Mesenchymal stem cell (in vitro differentiated cells and primary cell): ENCODE results near the gene FREM1.

Source experiments
- DNase-seq: peaks from one replicate; pipeline ENCODE4 v3.0.0-alpha.2; 2013
- H2AFZ ChIP-seq: one replicate; pipeline ENCODE4 v1.6.1; 2013; ENCODE audit warnings: low read depth, mild to moderate bottlenecking, control low read depth, inconsistent platforms, low read length, moderate library complexity
- H2AK5ac ChIP-seq: 2 replicates; pipeline ENCODE4 v1.6.1; 2013; ENCODE audit warnings: low read length, moderate library complexity, mild to moderate bottlenecking, inconsistent platforms; ENCODE audit not compliant: severe bottlenecking
- H2BK120ac ChIP-seq: one replicate; pipeline ENCODE4 v1.6.1; 2013; ENCODE audit warnings: low read depth, mild to moderate bottlenecking, inconsistent platforms, low read length, moderate library complexity
- H2BK12ac ChIP-seq, 2 experiments: one replicate each; pipeline ENCODE4 v1.6.1; 2013; ENCODE audit warnings: inconsistent platforms in 2 of 2, low read length in 2 of 2, mild to moderate bottlenecking in 2 of 2, moderate library complexity in 2 of 2, control low read depth in 1 of 2
- H2BK15ac ChIP-seq: one replicate; pipeline ENCODE4 v1.6.1; 2013; ENCODE audit warnings: mild to moderate bottlenecking, low read depth, inconsistent platforms; ENCODE audit not compliant: poor library complexity, severe bottlenecking
- H2BK5ac ChIP-seq: 2 replicates; pipeline ENCODE4 v1.6.1; 2013; ENCODE audit warnings: low read depth, mild to moderate bottlenecking, low read length, control low read depth, inconsistent platforms; ENCODE audit not compliant: poor library complexity, severe bottlenecking
- H3K14ac ChIP-seq, 2 experiments: one replicate each; pipeline ENCODE4 v1.6.1; 2013; ENCODE audit warnings: inconsistent platforms in 2 of 2, low read length in 2 of 2, control low read depth in 1 of 2, mild to moderate bottlenecking in 1 of 2, moderate library complexity in 1 of 2
- H3K18ac ChIP-seq, 2 experiments: one replicate each; pipeline ENCODE4 v1.6.1; 2013; ENCODE audit warnings: inconsistent platforms in 2 of 2, low read length in 2 of 2, control low read depth in 1 of 2, low read depth in 1 of 2, mild to moderate bottlenecking in 1 of 2
- H3K23ac ChIP-seq, 2 experiments: one replicate each; pipeline ENCODE4 v1.6.1; 2013; ENCODE audit warnings: inconsistent platforms in 2 of 2, low read length in 2 of 2, mild to moderate bottlenecking in 2 of 2, moderate library complexity in 2 of 2, control low read depth in 1 of 2
- H3K27ac ChIP-seq: 2 replicates; pipeline ENCODE4 v1.5.1; 2013; ENCODE audit warnings: mild to moderate bottlenecking, moderate library complexity, low read length, control low read depth, inconsistent platforms; ENCODE audit not compliant: poor library complexity, severe bottlenecking
- H3K27me3 ChIP-seq, 2 experiments: 2 replicates each; pipeline versions ENCODE4 v1.6.1 to v1.7.0; 2013; ENCODE audit warnings: low read length in 2 of 2, mild to moderate bottlenecking in 2 of 2, moderate library complexity in 2 of 2, control low read depth in 1 of 2, inconsistent platforms in 1 of 2; ENCODE audit not compliant: control insufficient read depth in 1 of 2, insufficient read depth in 1 of 2
- H3K36me3 ChIP-seq, 2 experiments: 2 replicates each; pipeline versions ENCODE4 v1.6.1 to v1.7.0; 2013; ENCODE audit warnings: low read length in 2 of 2, control low read depth in 1 of 2, inconsistent platforms in 1 of 2, low read depth in 1 of 2, mild to moderate bottlenecking in 1 of 2; ENCODE audit not compliant: insufficient read depth in 2 of 2, control insufficient read depth in 1 of 2
- H3K4ac ChIP-seq, 2 experiments: one replicate each; pipeline ENCODE4 v1.6.1; 2013; ENCODE audit warnings: inconsistent platforms in 2 of 2, low read length in 2 of 2, mild to moderate bottlenecking in 2 of 2, moderate library complexity in 2 of 2, control low read depth in 1 of 2, low read depth in 1 of 2
- H3K4me1 ChIP-seq: 2 replicates; pipeline ENCODE4 v1.6.1; 2013; ENCODE audit warnings: low read depth, low read length, control low read depth; ENCODE audit not compliant: control insufficient read depth, insufficient read depth
- H3K4me2 ChIP-seq: 2 replicates; pipeline ENCODE4 v1.6.1; 2013; ENCODE audit warnings: low read length, mild to moderate bottlenecking, inconsistent platforms; ENCODE audit not compliant: poor library complexity, severe bottlenecking
- H3K4me3 ChIP-seq, 2 experiments: 2 replicates each; pipeline versions ENCODE4 v1.5.1 to v1.7.0; 2013; ENCODE audit warnings: low read length in 2 of 2, mild to moderate bottlenecking in 2 of 2, control low read depth in 1 of 2, low read depth in 1 of 2; ENCODE audit not compliant: insufficient read depth in 1 of 2
- H3K79me1 ChIP-seq: replicated peaks from 2 replicates; pipeline ENCODE4 v1.6.1; 2013; ENCODE audit warnings: mild to moderate bottlenecking, control low read depth, low read length, inconsistent platforms; ENCODE audit not compliant: poor library complexity, severe bottlenecking
- H3K9ac ChIP-seq: 2 replicates; pipeline ENCODE4 v1.7.0; 2013; ENCODE audit warnings: mild to moderate bottlenecking, low read length, moderate library complexity
- H3K9me3 ChIP-seq: 2 replicates; pipeline ENCODE4 v1.7.0; 2013; ENCODE audit warnings: mild to moderate bottlenecking, low read length; ENCODE audit not compliant: control insufficient read depth
- H4K8ac ChIP-seq: one replicate; pipeline ENCODE4 v1.6.1; 2013; ENCODE audit warnings: inconsistent platforms, mild to moderate bottlenecking, low read length, moderate library complexity
- H4K91ac ChIP-seq: one replicate; pipeline ENCODE4 v1.6.1; 2013; ENCODE audit warnings: mild to moderate bottlenecking, low read length, inconsistent platforms
- WGBS: methylation state at CpG from one replicate; pipeline ENCODE4 v1.1.7; 2013; ENCODE audit warnings: mixed read lengths; 5-methylcytosine and 5-hydroxymethylcytosine counted together

The FREM1 gene

GRCh38 chr9:14769230-14769571, 141.0 kb downstream of the FREM1 start:
- no peak overlapping the region for H3K27ac ChIP-seq
- no peak overlapping the region for H3K14ac ChIP-seq
- no peak overlapping the region for H4K91ac ChIP-seq
- no peak overlapping the region for H3K4me3 ChIP-seq
- no peak overlapping the region for H3K4me2 ChIP-seq
- no peak overlapping the region for H2BK120ac ChIP-seq
- H2AFZ ChIP-seq, result no peak overlapping the region
- DNase-seq, result no peak
- no peaks in the 10 kb centered on the region for H3K79me1 ChIP-seq
- H3K27me3 ChIP-seq, result no peaks in the 10 kb centered on the region
- H4K8ac ChIP-seq, result no peak overlapping the region
- H2AK5ac ChIP-seq, result no peak overlapping the region
- WGBS, result 29% methylated on average over 1 of the region's 3 CpGs
- no peak overlapping the region for H2BK15ac ChIP-seq
- no peaks in the 10 kb centered on the region for H3K4me1 ChIP-seq
- H3K36me3 ChIP-seq, result no peaks in the 10 kb centered on the region
- no peak overlapping the region for H3K9ac ChIP-seq
- H3K23ac ChIP-seq, result no peak overlapping the region
- no peak overlapping the region for H3K4ac ChIP-seq
- H3K9me3 ChIP-seq, result no peaks in the 10 kb centered on the region
- H3K18ac ChIP-seq, result no peak overlapping the region
- no peak overlapping the region for H2BK12ac ChIP-seq
- H2BK5ac ChIP-seq, result no peak overlapping the region

- Histone ChIP-seq H4K8ac (no peak overlapping the region), H3K23ac (no peak overlapping the region), H3K9ac (peak overlapping the region; percentile 56), H3K4ac (no peak overlapping the region), H3K27ac (no peak overlapping the region), H3K36me3 (no peaks in the 10 kb centered on the region), H3K27me3 (no peaks in the 10 kb centered on the region), H3K9me3 (no peaks in the 10 kb centered on the region), H2AFZ (no peak overlapping the region), H3K4me1 (no peaks in the 10 kb centered on the region), H2AK5ac (no peak overlapping the region), H3K79me1 (no peaks in the 10 kb centered on the region), H3K14ac (no peak overlapping the region), H2BK120ac (no peak overlapping the region), H4K91ac (no peak overlapping the region), H3K18ac (no peak overlapping the region), H2BK12ac (no peak overlapping the region), H2BK15ac (no peak overlapping the region), H3K4me2 (no peak overlapping the region), H3K4me3 (no peak overlapping the region), H2BK5ac (no peak overlapping the region)
- WGBS, result 35% methylated on average over 6 of the region's 8 CpGs
- DNase-seq, result peak; percentile 56
These were observed 141.6 kb downstream of the FREM1 start for GRCh38 chr9:14768405-14769229.

GRCh38 chr9:14766299-14766698, 143.9 kb downstream of the FREM1 start:
- Histone ChIP-seq H2BK12ac (no peak overlapping the region), H2AFZ (no peak overlapping the region), H3K14ac (no peak overlapping the region), H3K9ac (no peak overlapping the region), H4K8ac (no peak overlapping the region), H3K18ac (no peak overlapping the region), H2BK120ac (no peak overlapping the region), H3K27ac (no peak overlapping the region), H3K9me3 (no peaks in the 10 kb centered on the region), H3K36me3 (no peaks in the 10 kb centered on the region), H2BK5ac (no peak overlapping the region), H3K23ac (no peak overlapping the region), H3K27me3 (no peaks in the 10 kb centered on the region), H2AK5ac (no peak overlapping the region), H3K4me3 (no peak overlapping the region), H4K91ac (no peak overlapping the region), H3K4me2 (no peak overlapping the region), H2BK15ac (no peak overlapping the region), H3K79me1 (no peaks in the 10 kb centered on the region), H3K4me1 (no peaks in the 10 kb centered on the region), H3K4ac (no peak overlapping the region)
- no peak for DNase-seq
- WGBS, result 96% methylated on average over 6 of the region's 6 CpGs

- no peak overlapping the region for H3K27ac ChIP-seq
- no peaks in the 10 kb centered on the region for H3K9me3 ChIP-seq
- no peak overlapping the region for H3K4me3 ChIP-seq
- no peak overlapping the region for H2BK12ac ChIP-seq
- no peak overlapping the region for H4K91ac ChIP-seq
- H2AK5ac ChIP-seq, result no peak overlapping the region
- no peak overlapping the region for H3K14ac ChIP-seq
- H2BK15ac ChIP-seq, result no peak overlapping the region
- no peaks in the 10 kb centered on the region for H3K4me1 ChIP-seq
- no peak overlapping the region for H2BK5ac ChIP-seq
- no peaks in the 10 kb centered on the region for H3K27me3 ChIP-seq
- H3K4ac ChIP-seq, result no peak overlapping the region
- DNase-seq, result no peak
- no peak overlapping the region for H2BK120ac ChIP-seq
- H3K23ac ChIP-seq, result no peak overlapping the region
- H3K4me2 ChIP-seq, result no peak overlapping the region
- no peaks in the 10 kb centered on the region for H3K79me1 ChIP-seq
- H3K9ac ChIP-seq, result no peak overlapping the region
- WGBS, result no CpG with 5 or more reads among the region's 2 CpGs
- no peak overlapping the region for H4K8ac ChIP-seq
- no peak overlapping the region for H3K18ac ChIP-seq
- H3K36me3 ChIP-seq, result no peaks in the 10 kb centered on the region
- no peak overlapping the region for H2AFZ ChIP-seq
These were observed 148.6 kb downstream of the FREM1 start for GRCh38 chr9:14761584-14761983.
